HEK293 (cell line): ENCODE results near the gene RNF222.

ENCODE experiments used
- CTCF ChIA-PET: fragments of 350-600 bp; formaldehyde crosslinking; extraction: SDS; loops from one replicate; lab custom pipeline; 2021; ENCODE audit warnings: antibody characterized with exemption; lab: Yijun Ruan, JAX
- POLR2A ChIA-PET: fragments of 300-600 bp; formaldehyde crosslinking; extraction: SDS; loops from one replicate; lab custom pipeline; 2020; ENCODE audit warnings: antibody characterized with exemption, inconsistent platforms; lab: Yijun Ruan, JAX
- H3K27ac ChIP-seq: fragments of 200-500 bp; sonication (Bioruptor generic); 2 replicates; pipeline ENCODE4 v1.5.1; 2014; ENCODE audit warnings: low read depth, low read length, control low read depth, inconsistent platforms; ENCODE audit errors: extremely low read depth
- H3K36me3 ChIP-seq, 2 experiments: fragments of 200-500 bp in 1 of 2; sonication (Bioruptor generic) in 1 of 2; 1 replicate in 1 of 2; 2 replicates in 1 of 2; pipeline ENCODE4 v1.5.1; 2014 to 2017; ENCODE audit warnings: inconsistent platforms in 2 of 2, low read length in 2 of 2; ENCODE audit not compliant: control insufficient read depth in 2 of 2, insufficient read depth in 1 of 2
- H3K4me1 ChIP-seq: fragments of 200-500 bp; sonication (Bioruptor generic); 2 replicates; pipeline ENCODE4 v1.5.1; 2014; ENCODE audit warnings: mild to moderate bottlenecking, low read length, inconsistent platforms; ENCODE audit not compliant: control insufficient read depth, insufficient read depth
- H3K4me3 ChIP-seq: 2 replicates; pipeline ENCODE4 v1.5.1; 2011; ENCODE audit warnings: low read depth, mild to moderate bottlenecking, control low read depth, low read length, moderate library complexity
- H3K9me3 ChIP-seq: fragments of 200-500 bp; sonication (Bioruptor generic); 2 replicates; pipeline ENCODE4 v1.5.1; 2014; ENCODE audit warnings: low read depth, low read length, inconsistent platforms; ENCODE audit not compliant: control insufficient read depth, insufficient read depth
- BCL11B ChIP-seq: fragments of 450-650 bp; formaldehyde crosslinking; IDR thresholded peaks from 2 replicates; pipeline ENCODE4 v1.5.1; 2016; ENCODE audit warnings: low read depth, missing biosample characterization, missing genetic modification characterization
- MEIS1 ChIP-seq: sonication (generic); formaldehyde crosslinking; IDR thresholded peaks from 2 replicates; pipeline ENCODE4 v1.8.1; 2022; ENCODE audit warnings: missing genetic modification reagents, mild to moderate bottlenecking, borderline replicate concordance
- OVOL3 ChIP-seq: fragments of 450-650 bp; formaldehyde crosslinking; IDR thresholded peaks from 2 replicates; pipeline ENCODE4 v1.5.1; 2016; ENCODE audit warnings: missing biosample characterization, missing genetic modification characterization
- TCF7L2 ChIP-seq: IDR thresholded peaks from 2 replicates; pipeline ENCODE4 v1.6.1; 2011; ENCODE audit warnings: low read depth, mild to moderate bottlenecking, inconsistent platforms, low read length, moderate library complexity, borderline replicate concordance
- WT1 ChIP-seq: fragments of 450-650 bp; formaldehyde crosslinking; IDR thresholded peaks from 2 replicates; pipeline ENCODE4 v1.5.1; 2016; ENCODE audit warnings: missing biosample characterization, missing genetic modification characterization
- ZBTB8A ChIP-seq: fragments of 450-650 bp; formaldehyde crosslinking; IDR thresholded peaks from 2 replicates; pipeline ENCODE4 v1.5.1; 2016; ENCODE audit warnings: missing biosample characterization, missing genetic modification characterization
- ZIC2 ChIP-seq: fragments of 450-650 bp; formaldehyde crosslinking; IDR thresholded peaks from 2 replicates; pipeline ENCODE4 v1.5.1; 2016; ENCODE audit warnings: missing biosample characterization, missing genetic modification characterization
- ZNF121 ChIP-seq: fragments of 450-650 bp; formaldehyde crosslinking; IDR thresholded peaks from 2 replicates; pipeline ENCODE4 v1.5.1; 2016; ENCODE audit warnings: missing biosample characterization, missing genetic modification characterization
- ZNF239 ChIP-seq: fragments of 450-650 bp; formaldehyde crosslinking; IDR thresholded peaks from 2 replicates; pipeline ENCODE4 v1.5.1; 2016; ENCODE audit warnings: missing biosample characterization, missing genetic modification characterization
- ZNF280D ChIP-seq: fragments of 450-650 bp; formaldehyde crosslinking; IDR thresholded peaks from 2 replicates; pipeline ENCODE4 v1.5.1; 2016; ENCODE audit warnings: missing biosample characterization, missing genetic modification characterization
- ZNF426 ChIP-seq: fragments of 450-650 bp; formaldehyde crosslinking; IDR thresholded peaks from 2 replicates; pipeline ENCODE4 v1.5.1; 2017; ENCODE audit warnings: missing biosample characterization, missing genetic modification characterization, mild to moderate bottlenecking, inconsistent platforms, moderate library complexity
- ZNF777 ChIP-seq: fragments of 450-650 bp; formaldehyde crosslinking; IDR thresholded peaks from 2 replicates; pipeline ENCODE4 v1.5.1; 2017; ENCODE audit warnings: missing biosample characterization, missing genetic modification characterization, borderline replicate concordance
- ZNF792 ChIP-seq: fragments of 450-650 bp; formaldehyde crosslinking; IDR thresholded peaks from 2 replicates; pipeline ENCODE4 v1.5.1; 2016; ENCODE audit warnings: missing biosample characterization, missing genetic modification characterization
- ZNF837 ChIP-seq: fragments of 450-650 bp; formaldehyde crosslinking; IDR thresholded peaks from 2 replicates; pipeline ENCODE4 v1.5.1; 2016; ENCODE audit warnings: missing biosample characterization, missing genetic modification characterization
- ZSCAN4 ChIP-seq: fragments of 450-650 bp; formaldehyde crosslinking; IDR thresholded peaks from 2 replicates; pipeline ENCODE4 v1.5.1; 2017; ENCODE audit warnings: missing biosample characterization, missing genetic modification characterization
- TF ChIP-seq, protein P1 (sequence below): fragments of 450-650 bp; formaldehyde crosslinking; IDR thresholded peaks from 2 replicates; pipeline ENCODE4 v1.5.1; 2016; ENCODE audit warnings: missing biosample characterization, missing genetic modification characterization
- TF ChIP-seq, protein P2 (sequence below): sonication (generic); formaldehyde crosslinking; IDR thresholded peaks from 2 replicates; pipeline ENCODE4 v1.8.1; 2022; ENCODE audit warnings: mild to moderate bottlenecking, moderate library complexity, missing genetic modification reagents
- TF ChIP-seq, protein P3 (sequence below): fragments of 450-650 bp; formaldehyde crosslinking; IDR thresholded peaks from 2 replicates; pipeline ENCODE4 v1.5.1; 2016; ENCODE audit warnings: missing biosample characterization, missing genetic modification characterization
- TF ChIP-seq, protein P4 (sequence below): fragments of 450-650 bp; formaldehyde crosslinking; IDR thresholded peaks from 2 replicates; pipeline ENCODE4 v1.5.1; 2016; ENCODE audit warnings: missing biosample characterization, missing genetic modification characterization

The RNF222 gene

DNA sequence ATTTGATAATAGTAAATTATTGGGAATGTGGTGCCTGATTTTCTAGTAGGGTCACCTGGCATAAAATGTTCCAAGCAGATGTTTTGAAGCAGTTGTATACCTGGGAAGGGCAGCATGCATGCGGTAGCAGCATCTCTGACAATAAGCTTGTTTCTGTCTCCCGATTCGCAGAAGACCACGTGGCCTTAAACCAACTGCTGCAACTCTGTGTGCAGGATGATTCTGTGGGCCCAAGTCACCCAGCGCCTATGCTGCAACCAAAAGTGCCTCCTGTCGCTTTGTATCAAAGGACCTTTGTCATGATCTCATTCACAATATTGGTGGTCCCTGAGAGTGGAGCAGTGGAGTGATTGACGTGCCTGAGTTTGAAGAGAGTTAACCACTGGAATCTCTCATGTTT, 46.1 kb upstream of the RNF222 start (continued):
- TF ChIP-seq ZNF777 (tag by site-specific recombination) (no peak), ZIC2 (no peak), WT1 (tag by site-specific recombination) (no peak), ZNF426 (tag by site-specific recombination) (no peak), ZNF792 (no peak)
- TF ChIP-seq, protein P1, sequence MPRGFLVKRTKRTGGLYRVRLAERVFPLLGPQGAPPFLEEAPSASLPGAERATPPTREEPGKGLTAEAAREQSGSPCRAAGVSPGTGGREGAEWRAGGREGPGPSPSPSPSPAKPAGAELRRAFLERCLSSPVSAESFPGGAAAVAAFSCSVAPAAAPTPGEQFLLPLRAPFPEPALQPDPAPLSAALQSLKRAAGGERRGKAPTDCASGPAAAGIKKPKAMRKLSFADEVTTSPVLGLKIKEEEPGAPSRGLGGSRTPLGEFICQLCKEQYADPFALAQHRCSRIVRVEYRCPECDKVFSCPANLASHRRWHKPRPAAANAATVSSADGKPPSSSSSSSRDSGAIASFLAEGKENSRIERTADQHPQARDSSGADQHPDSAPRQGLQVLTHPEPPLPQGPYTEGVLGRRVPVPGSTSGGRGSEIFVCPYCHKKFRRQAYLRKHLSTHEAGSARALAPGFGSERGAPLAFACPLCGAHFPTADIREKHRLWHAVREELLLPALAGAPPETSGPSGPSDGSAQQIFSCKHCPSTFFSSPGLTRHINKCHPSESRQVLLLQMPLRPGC (tag by site-specific recombination): no peak
- TF ChIP-seq, all 188 proteins: peak for 0

GRCh38 chr17:8442310-8442709, 44.7 kb upstream of the RNF222 start:
- H3K4me1 ChIP-seq: no peaks in the 10 kb centered on the region
- POLR2A ChIA-PET: no interaction called here

GRCh38 chr17:8441690-8442089, 44.1 kb upstream of the RNF222 start:
- POLR2A ChIA-PET: no interaction called here
- Histone ChIP-seq H3K9me3 (no peaks in the 10 kb centered on the region), H3K27ac (no peak overlapping the region), H3K4me1 (no peaks in the 10 kb centered on the region), H3K36me3 (peaks cover 20 to 39% of the 10 kb centered on the region in 2 experiments; a peak in 2 of 3 replicates), H3K4me3 (no peak overlapping the region)
- CTCF ChIA-PET: interaction anchor here (0.6 kb wide), 1 partner anchor 305 kb away, joined by 3 read pairs; no protein-coding TSS in a partner anchor
- TF ChIP-seq ZSCAN4 (tag by site-specific recombination) (no peak), ZNF837 (tag by site-specific recombination) (no peak), BCL11B (tag by site-specific recombination) (no peak), WT1 (tag by site-specific recombination) (no peak), ZBTB8A (tag by site-specific recombination) (no peak), MEIS1 (CRISPR knock-in tag) (no peak), OVOL3 (tag by site-specific recombination) (no peak)
- TF ChIP-seq, protein P2, sequence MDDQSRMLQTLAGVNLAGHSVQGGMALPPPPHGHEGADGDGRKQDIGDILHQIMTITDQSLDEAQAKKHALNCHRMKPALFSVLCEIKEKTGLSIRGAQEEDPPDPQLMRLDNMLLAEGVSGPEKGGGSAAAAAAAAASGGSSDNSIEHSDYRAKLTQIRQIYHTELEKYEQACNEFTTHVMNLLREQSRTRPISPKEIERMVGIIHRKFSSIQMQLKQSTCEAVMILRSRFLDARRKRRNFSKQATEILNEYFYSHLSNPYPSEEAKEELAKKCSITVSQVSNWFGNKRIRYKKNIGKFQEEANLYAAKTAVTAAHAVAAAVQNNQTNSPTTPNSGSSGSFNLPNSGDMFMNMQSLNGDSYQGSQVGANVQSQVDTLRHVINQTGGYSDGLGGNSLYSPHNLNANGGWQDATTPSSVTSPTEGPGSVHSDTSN (CRISPR knock-in tag): no peak
- TF ChIP-seq, protein P3, sequence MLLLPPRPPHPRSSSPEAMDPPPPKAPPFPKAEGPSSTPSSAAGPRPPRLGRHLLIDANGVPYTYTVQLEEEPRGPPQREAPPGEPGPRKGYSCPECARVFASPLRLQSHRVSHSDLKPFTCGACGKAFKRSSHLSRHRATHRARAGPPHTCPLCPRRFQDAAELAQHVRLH (tag by site-specific recombination): no peak

More at GRCh38 chr17:8442310-8442709, 44.7 kb upstream of the RNF222 start:
- CTCF ChIA-PET: interaction anchor here (0.6 kb wide), 1 partner anchor 304 kb away, joined by 3 read pairs; no protein-coding TSS in a partner anchor
- H3K4me3 ChIP-seq: no peak overlapping the region
- no peaks in the 10 kb centered on the region for H3K9me3 ChIP-seq
- peaks cover 23 to 45% of the 10 kb centered on the region in 2 experiments for H3K36me3 ChIP-seq
- H3K27ac ChIP-seq: no peak overlapping the region
- TF ChIP-seq ZNF239 (no peak), TCF7L2 (no peak), ZNF121 (tag by site-specific recombination) (peak; percentile 81), ZNF280D (tag by site-specific recombination) (no peak)
- TF ChIP-seq, protein P4, sequence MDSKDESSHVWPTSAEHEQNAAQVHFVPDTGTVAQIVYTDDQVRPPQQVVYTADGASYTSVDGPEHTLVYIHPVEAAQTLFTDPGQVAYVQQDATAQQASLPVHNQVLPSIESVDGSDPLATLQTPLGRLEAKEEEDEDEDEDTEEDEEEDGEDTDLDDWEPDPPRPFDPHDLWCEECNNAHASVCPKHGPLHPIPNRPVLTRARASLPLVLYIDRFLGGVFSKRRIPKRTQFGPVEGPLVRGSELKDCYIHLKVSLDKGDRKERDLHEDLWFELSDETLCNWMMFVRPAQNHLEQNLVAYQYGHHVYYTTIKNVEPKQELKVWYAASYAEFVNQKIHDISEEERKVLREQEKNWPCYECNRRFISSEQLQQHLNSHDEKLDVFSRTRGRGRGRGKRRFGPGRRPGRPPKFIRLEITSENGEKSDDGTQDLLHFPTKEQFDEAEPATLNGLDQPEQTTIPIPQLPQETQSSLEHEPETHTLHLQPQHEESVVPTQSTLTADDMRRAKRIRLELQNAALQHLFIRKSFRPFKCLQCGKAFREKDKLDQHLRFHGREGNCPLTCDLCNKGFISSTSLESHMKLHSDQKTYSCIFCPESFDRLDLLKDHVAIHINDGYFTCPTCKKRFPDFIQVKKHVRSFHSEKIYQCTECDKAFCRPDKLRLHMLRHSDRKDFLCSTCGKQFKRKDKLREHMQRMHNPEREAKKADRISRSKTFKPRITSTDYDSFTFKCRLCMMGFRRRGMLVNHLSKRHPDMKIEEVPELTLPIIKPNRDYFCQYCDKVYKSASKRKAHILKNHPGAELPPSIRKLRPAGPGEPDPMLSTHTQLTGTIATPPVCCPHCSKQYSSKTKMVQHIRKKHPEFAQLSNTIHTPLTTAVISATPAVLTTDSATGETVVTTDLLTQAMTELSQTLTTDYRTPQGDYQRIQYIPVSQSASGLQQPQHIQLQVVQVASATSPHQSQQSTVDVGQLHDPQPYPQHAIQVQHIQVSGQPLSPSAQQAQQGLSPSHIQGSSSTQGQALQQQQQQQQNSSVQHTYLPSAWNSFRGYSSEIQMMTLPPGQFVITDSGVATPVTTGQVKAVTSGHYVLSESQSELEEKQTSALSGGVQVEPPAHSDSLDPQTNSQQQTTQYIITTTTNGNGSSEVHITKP: no peak
